Left ventricle myocardium superior (tissue), 1 donor: Measurements from ENCODE around the gene CALHM5. TPM values are rescaled to one million over a fixed set of nuclear protein-coding genes. Genes with fewer than 3 reads are reported as not detected.
"Not testable (repeated sequence)": the region's sequence is repeated elsewhere in the genome, so short reads cannot be mapped to it uniquely, and the experiment has no call there.

Experiments used
- ATAC-seq: fragments of 200-7000 bp; cut with Tn5 transposase; one replicate; pipeline ENCODE4 v1.9.1; 2020; ENCODE audit warnings: mild to moderate bottlenecking, moderate library complexity
- DNase-seq: peaks from one replicate; pipeline ENCODE4 v3.0.0-alpha.2; 2020
- intact Hi-C: fragments of 100-400 bp; cut with micrococcal nuclease; formaldehyde crosslinking; loops from one replicate; pipeline ENCODE4 v1.11.0; 2022
- long read RNA-seq: library from polyadenylated mRNA; unstranded; transcript quantifications from one replicate; pipeline ENCODE4 v2.0.0, GENCODE V29; 2021
- total RNA-seq: library from RNA; stranded (reverse); fragmentation: NEBNext Ultra II Directional; extraction: Animal tissue kit (Norgen Biotek cat#: 25700); gene quantifications from one replicate; pipeline ENCODE4 v1.2.1, GENCODE V29; 2021
- donor health status: DM: no; HTN: yes; CAD: no; lungs with severe emphysema.

The CALHM5 gene
- 2.4 TPM for total RNA-seq
- long read RNA-seq, full-length matches to known transcripts: 12 of 14 reads
- long read RNA-seq, partial matches to known transcripts: 0 of 14 reads
- long read RNA-seq, other reads (novel, unspliced or antisense): 2 of 14 reads

- ATAC-seq (peak; percentile 94), DNase-seq (peak; percentile 62)
- intact Hi-C loops: no loop called here
These were observed at the start of gene CALHM5 for GRCh38 chr6:116511424-116512110. TSS of gene CALHM5 (plus strand) at chr6:116511639. CDS start at chr6:116511697, 58 bp downstream.

GRCh38 chr6:116461932-116462885, 49.2 kb upstream of the CALHM5 start:
- ATAC-seq (peak; percentile 84), DNase-seq (peak; percentile 79)
- intact Hi-C loops: no loop called here

GRCh38 chr6:116463301-116463700, 48.1 kb upstream of the CALHM5 start:
- ATAC-seq: no peak
- DNase-seq: no peak
- intact Hi-C loops: no loop called here

GRCh38 chr6:116465246-116465645, 46.2 kb upstream of the CALHM5 start:
- ATAC-seq (no peak), DNase-seq (no peak)
- intact Hi-C loops: no loop called here

- ATAC-seq (no peak), DNase-seq (no peak)
- intact Hi-C loops: no loop called here
These were observed 44.3 kb upstream of the CALHM5 start for GRCh38 chr6:116467096-116467495.

GRCh38 chr6:116467514-116467913, 43.9 kb upstream of the CALHM5 start:
- DNase-seq (no peak), ATAC-seq (no peak)

GRCh38 chr6:116468293-116468692, 43.1 kb upstream of the CALHM5 start:
- ATAC-seq (peak; percentile 74), DNase-seq (no peak)
- intact Hi-C loops: no loop called here

More at GRCh38 chr6:116467514-116467913, 43.9 kb upstream of the CALHM5 start:
- intact Hi-C loops: no loop called here

GRCh38 chr6:116471531-116471930, 39.9 kb upstream of the CALHM5 start:
- intact Hi-C loops: no loop called here
- ATAC-seq (no peak), DNase-seq (no peak)

GRCh38 chr6:116472706-116473105, 38.7 kb upstream of the CALHM5 start:
- DNase-seq (no peak), ATAC-seq (no peak)
- intact Hi-C loops: no loop called here

GRCh38 chr6:116475141-116475540, 36.3 kb upstream of the CALHM5 start:
- ATAC-seq (no peak), DNase-seq (no peak)
- intact Hi-C loops: no loop called here

- no peak for DNase-seq
- ATAC-seq: peak; percentile 63
These were observed 35.3 kb upstream of the CALHM5 start for GRCh38 chr6:116476002-116476678.

GRCh38 chr6:116482780-116483179, 28.7 kb upstream of the CALHM5 start:
- DNase-seq: no peak
- intact Hi-C loops: no loop called here
- ATAC-seq: no peak

More at GRCh38 chr6:116476002-116476678, 35.3 kb upstream of the CALHM5 start:
- intact Hi-C loops: no loop called here

- no peak for DNase-seq
- no peak for ATAC-seq
- intact Hi-C loops: no loop called here
These were observed 27.8 kb upstream of the CALHM5 start for GRCh38 chr6:116483616-116484015.

- intact Hi-C loops: no loop called here
- no peak for ATAC-seq
- DNase-seq: no peak
These were observed 25.8 kb upstream of the CALHM5 start for GRCh38 chr6:116485559-116486184.

GRCh38 chr6:116491610-116492330, 19.7 kb upstream of the CALHM5 start:
- ATAC-seq: no peak
- DNase-seq: no peak
- intact Hi-C loops: no loop called here

GRCh38 chr6:116492331-116493067, 18.9 kb upstream of the CALHM5 start:
- intact Hi-C loops: no loop called here

GRCh38 chr6:116495161-116495560, 16.3 kb upstream of the CALHM5 start:
- ATAC-seq, DNase-seq, intact Hi-C loops: not testable (repeated sequence)

More at GRCh38 chr6:116492331-116493067, 18.9 kb upstream of the CALHM5 start:
- ATAC-seq (no peak), DNase-seq (no peak)
